ENCODE data around the gene IGF1.

The IGF1 gene

GRCh38 chr12:102437511-102437910 lies 42.9 kb downstream of the IGF1 start:
- Histone ChIP-seq H3K27ac (no peak overlapping the region), H3K9me3 (ENCODE audit: severe bottlenecking) (no peaks in the 10 kb centered on the region), H3K4me3 (ENCODE audit: low read depth, low read length) (no peak overlapping the region), H3K36me3 (no peaks in the 10 kb centered on the region), H3K27me3 (ENCODE audit: insufficient read depth, low read depth, severe bottlenecking) (no peaks in the 10 kb centered on the region)
- TF ChIP-seq CTCF (IDR thresholded peaks at IDR 0.05; ENCODE audit: low read depth, low read length) = no peak
- no peak for DNase-seq

- H3K4me3 ChIP-seq (ENCODE audit: low read depth, low read length) = no peak overlapping the region
- no peak overlapping the region for H3K27ac ChIP-seq
- TF ChIP-seq CTCF (IDR thresholded peaks at IDR 0.05; ENCODE audit: low read depth, low read length) = no peak
- no peaks in the 10 kb centered on the region for H3K36me3 ChIP-seq
- H3K27me3 ChIP-seq (ENCODE audit: insufficient read depth, low read depth, severe bottlenecking) = no peaks in the 10 kb centered on the region
- H3K9me3 ChIP-seq (ENCODE audit: severe bottlenecking) = no peaks in the 10 kb centered on the region
- no peak for DNase-seq
Observed at GRCh38 chr12:102436867-102437266, 43.5 kb downstream of the IGF1 start.

- Histone ChIP-seq H3K4me3 (ENCODE audit: low read depth, low read length) (no peak overlapping the region), H3K9me3 (ENCODE audit: severe bottlenecking) (no peaks in the 10 kb centered on the region), H3K36me3 (no peaks in the 10 kb centered on the region), H3K27ac (no peak overlapping the region), H3K27me3 (ENCODE audit: insufficient read depth, low read depth, severe bottlenecking) (no peaks in the 10 kb centered on the region)
- DNase-seq = no peak
- TF ChIP-seq CTCF (IDR thresholded peaks at IDR 0.05; ENCODE audit: low read depth, low read length) = no peak
Observed at GRCh38 chr12:102435827-102436436, 44.4 kb downstream of the IGF1 start.

- Histone ChIP-seq H3K36me3 (no peaks in the 10 kb centered on the region), H3K9me3 (ENCODE audit: severe bottlenecking) (no peaks in the 10 kb centered on the region), H3K27ac (no peak overlapping the region), H3K27me3 (ENCODE audit: insufficient read depth, low read depth, severe bottlenecking) (no peaks in the 10 kb centered on the region), H3K4me3 (ENCODE audit: low read depth, low read length) (no peak overlapping the region)
- no peak for TF ChIP-seq CTCF (IDR thresholded peaks at IDR 0.05; ENCODE audit: low read depth, low read length)
- no peak for DNase-seq
Observed at GRCh38 chr12:102433304-102433703, 47.1 kb downstream of the IGF1 start.

GRCh38 chr12:102430661-102431060 lies 49.7 kb downstream of the IGF1 start:
- H3K36me3 ChIP-seq = no peaks in the 10 kb centered on the region
- DNase-seq = no peak
- TF ChIP-seq CTCF (IDR thresholded peaks at IDR 0.05; ENCODE audit: low read depth, low read length) = no peak
- no peak overlapping the region for H3K27ac ChIP-seq
- no peak overlapping the region for H3K4me3 ChIP-seq (ENCODE audit: low read depth, low read length)
- H3K27me3 ChIP-seq (ENCODE audit: insufficient read depth, low read depth, severe bottlenecking) = no peaks in the 10 kb centered on the region
- no peaks in the 10 kb centered on the region for H3K9me3 ChIP-seq (ENCODE audit: severe bottlenecking)
